Stimulated activated naive CD8-positive, alpha-beta T cell treated with anti-CD3 and anti-CD28 coated beads, Interleukin-15, amount 100 ng/mL, for 72 hours (primary cell): Measurements from ENCODE around the gene TMIGD1.

ENCODE experiments used
- ATAC-seq: fragments of 150-1000 bp; cut with Tn5 transposase; 2 replicates; pipeline ENCODE4 v1.10.0; 2021; ENCODE audit warnings: mild to moderate bottlenecking, moderate library complexity
- DNase-seq, 2 donors: peaks; one replicate each; pipeline ENCODE4 v3.0.0; 2021 to 2022
- H3K27ac Mint-ChIP-seq, 2 donors: one replicate each; pipeline ENCODE4 v1.8.0; 2022; ENCODE audit warnings: mild to moderate bottlenecking in 2 of 2, mixed read lengths in 2 of 2, moderate library complexity in 2 of 2
- H3K27me3 Mint-ChIP-seq: one replicate; pipeline ENCODE4 v1.8.0; 2022; ENCODE audit warnings: mixed read lengths
- H3K4me1 Mint-ChIP-seq: one replicate; pipeline ENCODE4 v1.8.0; 2022; ENCODE audit warnings: mild to moderate bottlenecking, mixed read lengths
- H3K4me3 Mint-ChIP-seq, 2 donors: one replicate each; pipeline ENCODE4 v1.8.0; 2022; ENCODE audit warnings: mild to moderate bottlenecking in 2 of 2, mixed read lengths in 2 of 2, moderate library complexity in 1 of 2
- H3K9me3 Mint-ChIP-seq, 2 donors: one replicate each; pipeline ENCODE4 v1.8.0; 2022; ENCODE audit warnings: mixed read lengths in 2 of 2

Gene TMIGD1

GRCh38 chr17:30323262-30323894 is 10.5 kb downstream of the TMIGD1 start:
- Mint-ChIP-seq H3K4me1 (peaks cover 25% of the 10 kb centered on the region), H3K4me3 (peak overlapping the region; percentile 33 to 38), H3K9me3 (no peaks in the 10 kb centered on the region), H3K27ac (peak overlapping the region; percentile 90 to 92), H3K27me3 (no peaks in the 10 kb centered on the region)
- DNase-seq (peak in 1 of 2 donors; percentile 18), ATAC-seq (peak; percentile 24)

- H3K4me1 Mint-ChIP-seq: peaks cover 25% of the 10 kb centered on the region
- no peak overlapping the region for H3K4me3 Mint-ChIP-seq
- H3K27ac Mint-ChIP-seq: peak overlapping the region in 1 of 2 donors; percentile 5
- H3K27me3 Mint-ChIP-seq: no peaks in the 10 kb centered on the region
- DNase-seq (no peak), ATAC-seq (no peak)
- H3K9me3 Mint-ChIP-seq: no peaks in the 10 kb centered on the region
Observed at GRCh38 chr17:30321314-30321713, 12.5 kb downstream of the TMIGD1 start.

- Mint-ChIP-seq H3K27ac (no peak overlapping the region), H3K9me3 (no peaks in the 10 kb centered on the region), H3K27me3 (no peaks in the 10 kb centered on the region), H3K4me3 (no peak overlapping the region), H3K4me1 (peaks cover 11% of the 10 kb centered on the region)
- DNase-seq (no peak), ATAC-seq (no peak)
Observed at GRCh38 chr17:30318155-30318554, 15.7 kb downstream of the TMIGD1 start.

GRCh38 chr17:30316736-30317135 is 17.1 kb downstream of the TMIGD1 start:
- ATAC-seq (no peak), DNase-seq (no peak)
- Mint-ChIP-seq H3K9me3 (no peaks in the 10 kb centered on the region), H3K27ac (no peak overlapping the region), H3K4me3 (no peak overlapping the region), H3K27me3 (no peaks in the 10 kb centered on the region), H3K4me1 (peaks cover 6% of the 10 kb centered on the region)

GRCh38 chr17:30315106-30315505 is 18.8 kb downstream of the TMIGD1 start:
- no peak overlapping the region for H3K27ac Mint-ChIP-seq
- H3K9me3 Mint-ChIP-seq: no peaks in the 10 kb centered on the region
- DNase-seq (no peak), ATAC-seq (no peak)
- H3K27me3 Mint-ChIP-seq: no peaks in the 10 kb centered on the region
- peaks cover 6% of the 10 kb centered on the region for H3K4me1 Mint-ChIP-seq
- no peak overlapping the region for H3K4me3 Mint-ChIP-seq

- H3K4me3 Mint-ChIP-seq: no peak overlapping the region
Observed at GRCh38 chr17:30314474-30314873, 19.4 kb downstream of the TMIGD1 start.

GRCh38 chr17:30312226-30312625 is 21.6 kb downstream of the TMIGD1 start:
- H3K4me1 Mint-ChIP-seq: peaks cover 6% of the 10 kb centered on the region
- no peak for ATAC-seq

More at GRCh38 chr17:30314474-30314873, 19.4 kb downstream of the TMIGD1 start:
- no peak for DNase-seq
- no peaks in the 10 kb centered on the region for H3K9me3 Mint-ChIP-seq
- no peak for ATAC-seq
- no peak overlapping the region for H3K27ac Mint-ChIP-seq
- H3K27me3 Mint-ChIP-seq: no peaks in the 10 kb centered on the region
- peaks cover 6% of the 10 kb centered on the region for H3K4me1 Mint-ChIP-seq

GRCh38 chr17:30310562-30310961 is 23.3 kb downstream of the TMIGD1 start:
- DNase-seq: no peak
- peaks cover 5% of the 10 kb centered on the region for H3K4me1 Mint-ChIP-seq

More at GRCh38 chr17:30312226-30312625, 21.6 kb downstream of the TMIGD1 start:
- no peak overlapping the region for H3K4me3 Mint-ChIP-seq
- no peaks in the 10 kb centered on the region for H3K9me3 Mint-ChIP-seq
- no peaks in the 10 kb centered on the region for H3K27me3 Mint-ChIP-seq
- no peak overlapping the region for H3K27ac Mint-ChIP-seq
- no peak for DNase-seq

GRCh38 chr17:30309591-30309990 is 24.3 kb downstream of the TMIGD1 start:
- ATAC-seq (no peak), DNase-seq (no peak)
- no peaks in the 10 kb centered on the region for H3K9me3 Mint-ChIP-seq
- no peaks in the 10 kb centered on the region for H3K27me3 Mint-ChIP-seq
- no peaks in the 10 kb centered on the region for H3K4me1 Mint-ChIP-seq
- H3K4me3 Mint-ChIP-seq: no peak overlapping the region
- no peak overlapping the region for H3K27ac Mint-ChIP-seq

More at GRCh38 chr17:30310562-30310961, 23.3 kb downstream of the TMIGD1 start:
- Mint-ChIP-seq H3K9me3 (no peaks in the 10 kb centered on the region), H3K27ac (no peak overlapping the region), H3K27me3 (no peaks in the 10 kb centered on the region), H3K4me3 (no peak overlapping the region)
- no peak for ATAC-seq

GRCh38 chr17:30308406-30308805 is 25.5 kb downstream of the TMIGD1 start:
- ATAC-seq: no peak
- Mint-ChIP-seq H3K4me3 (no peak overlapping the region), H3K4me1 (no peaks in the 10 kb centered on the region), H3K9me3 (no peaks in the 10 kb centered on the region), H3K27me3 (no peaks in the 10 kb centered on the region), H3K27ac (no peak overlapping the region)
- DNase-seq: no peak

GRCh38 chr17:30304778-30305177 is 29.1 kb downstream of the TMIGD1 start:
- Mint-ChIP-seq H3K9me3 (peaks cover 0 to 5% of the 10 kb centered on the region in 2 donors), H3K27me3 (no peaks in the 10 kb centered on the region), H3K4me1 (peaks cover 14% of the 10 kb centered on the region), H3K4me3 (no peak overlapping the region), H3K27ac (no peak overlapping the region)
- ATAC-seq (no peak), DNase-seq (no peak)

- Mint-ChIP-seq H3K9me3 (peaks cover 0 to 5% of the 10 kb centered on the region in 2 donors), H3K27ac (no peak overlapping the region), H3K4me1 (peaks cover 14% of the 10 kb centered on the region), H3K4me3 (no peak overlapping the region), H3K27me3 (no peaks in the 10 kb centered on the region)
- no peak for DNase-seq
- ATAC-seq: no peak
Observed at GRCh38 chr17:30302241-30302640, 31.6 kb downstream of the TMIGD1 start.

GRCh38 chr17:30300818-30301217 is 33.0 kb downstream of the TMIGD1 start:
- Mint-ChIP-seq H3K27ac (no peak overlapping the region), H3K4me3 (no peak overlapping the region), H3K27me3 (no peaks in the 10 kb centered on the region), H3K9me3 (peaks cover 0 to 5% of the 10 kb centered on the region in 2 donors), H3K4me1 (peaks cover 14% of the 10 kb centered on the region)
- DNase-seq (no peak), ATAC-seq (no peak)

GRCh38 chr17:30299000-30299399 is 34.9 kb downstream of the TMIGD1 start:
- Mint-ChIP-seq H3K4me3 (no peak overlapping the region), H3K27me3 (no peaks in the 10 kb centered on the region), H3K27ac (no peak overlapping the region), H3K9me3 (peaks cover 0 to 5% of the 10 kb centered on the region in 2 donors), H3K4me1 (peaks cover 14% of the 10 kb centered on the region)
- no peak for DNase-seq
- ATAC-seq: no peak

- DNase-seq: no peak
- H3K9me3 Mint-ChIP-seq: peaks cover 0 to 5% of the 10 kb centered on the region in 2 donors
- H3K27me3 Mint-ChIP-seq: no peaks in the 10 kb centered on the region
- no peak overlapping the region for H3K4me3 Mint-ChIP-seq
- H3K27ac Mint-ChIP-seq: no peak overlapping the region
- H3K4me1 Mint-ChIP-seq: peaks cover 14% of the 10 kb centered on the region
- no peak for ATAC-seq
Observed at GRCh38 chr17:30297715-30298114, 36.1 kb downstream of the TMIGD1 start.

GRCh38 chr17:30296499-30297080 is 37.3 kb downstream of the TMIGD1 start:
- DNase-seq: no peak
- Mint-ChIP-seq H3K27ac (no peak overlapping the region), H3K4me3 (no peak overlapping the region), H3K9me3 (peaks cover 0 to 5% of the 10 kb centered on the region in 2 donors), H3K4me1 (peaks cover 14% of the 10 kb centered on the region), H3K27me3 (no peaks in the 10 kb centered on the region)
- no peak for ATAC-seq
